Measurements from ENCODE around the gene ABLIM3. TPM values are rescaled to one million over a fixed set of nuclear protein-coding genes. Genes with fewer than 3 reads are reported as not detected.

Gene ABLIM3
- polyA plus RNA-seq, 1 donor (not counting 4 experiments of a cell fraction or from before 2014, with no cell fraction given), result 7.9 TPM

DNA sequence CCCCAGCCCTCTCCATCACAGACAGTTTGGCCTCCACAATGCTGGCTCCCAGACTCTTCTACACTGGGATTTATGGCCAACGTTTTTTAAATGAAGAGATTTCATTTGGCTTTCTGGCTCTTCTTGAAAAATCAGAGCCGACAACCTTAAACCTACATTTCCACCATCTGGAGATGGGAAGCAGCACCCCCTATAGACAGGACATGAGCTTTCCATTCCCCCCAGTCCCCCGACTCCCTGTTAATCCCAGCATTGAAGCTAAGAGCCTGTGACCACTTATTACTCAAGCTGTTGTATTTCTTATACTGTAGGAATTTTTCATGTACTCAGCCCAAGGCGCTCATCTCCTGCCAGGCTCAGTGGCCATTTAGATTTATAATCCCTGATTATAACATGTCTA lies 96.4 kb downstream of the ABLIM3 start:
- H3K36me3 ChIP-seq (ENCODE audit: control insufficient read depth in 2 of 2, extremely low read depth in 1 of 2, insufficient read depth in 2 of 2, low read length in 2 of 2), result peaks cover 0 to 1% of the 10 kb centered on the region in 2 experiments

DNA sequence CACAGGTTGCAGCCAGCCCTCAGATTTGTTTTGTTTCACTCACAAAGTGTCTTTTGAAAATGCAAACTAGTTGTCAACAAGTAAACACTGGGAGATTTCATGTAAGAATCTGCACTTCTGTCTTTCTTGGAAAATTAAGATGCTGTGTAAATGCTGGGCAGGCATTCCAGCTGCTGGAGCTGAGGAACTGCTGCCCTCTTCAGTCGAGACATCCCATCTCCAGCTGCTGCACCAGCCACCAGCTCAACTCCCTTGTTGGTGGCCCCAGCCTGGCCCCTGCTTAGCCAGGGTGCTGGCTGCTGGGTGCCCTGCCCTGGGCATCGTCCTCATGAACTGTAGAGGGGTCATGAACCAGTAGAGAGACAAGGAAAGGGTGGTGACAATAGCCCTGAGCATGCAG lies 97.2 kb downstream of the ABLIM3 start:
- Histone ChIP-seq H3K79me2 (ENCODE audit: control insufficient read depth, insufficient read depth, low read length) (no peaks in the 10 kb centered on the region), H3K27ac (ENCODE audit: control insufficient read depth, insufficient read depth, low read length) (no peak overlapping the region), H3K27me3 (ENCODE audit: control insufficient read depth, extremely low read depth, insufficient read depth, low read length) (no peaks in the 10 kb centered on the region), H3K4me2 (ENCODE audit: control insufficient read depth, extremely low read depth, insufficient read depth, low read depth, low read length) (no peak overlapping the region), H2AFZ (ENCODE audit: control insufficient read depth, low read length) (no peak overlapping the region), H3K4me3 (ENCODE audit: control insufficient read depth in 2 of 3, extremely low read depth in 1 of 3, insufficient read depth in 2 of 3, low read depth in 1 of 3, low read length in 3 of 3) (no peak overlapping the region), H3K9me1 (ENCODE audit: control insufficient read depth, extremely low read depth, insufficient read depth, low read length) (no peaks in the 10 kb centered on the region), H3K9me3 (ENCODE audit: control insufficient read depth, low read depth, low read length) (no peaks in the 10 kb centered on the region), H3K9ac (ENCODE audit: control insufficient read depth, extremely low read depth, insufficient read depth, low read length) (no peak overlapping the region), H3K36me3 (ENCODE audit: control insufficient read depth in 2 of 2, extremely low read depth in 1 of 2, insufficient read depth in 2 of 2, low read length in 2 of 2) (peaks cover 0 to 1% of the 10 kb centered on the region in 2 experiments), H3K4me1 (ENCODE audit: control insufficient read depth, extremely low read depth, insufficient read depth, low read length) (peaks cover 9% of the 10 kb centered on the region), H4K20me1 (ENCODE audit: control insufficient read depth, extremely low read depth, insufficient read depth, low read length) (no peaks in the 10 kb centered on the region)
- TF ChIP-seq EZH2 (IDR thresholded peaks at IDR 0.05; ENCODE audit: low read length), result no peak
- TF ChIP-seq, protein P1, sequence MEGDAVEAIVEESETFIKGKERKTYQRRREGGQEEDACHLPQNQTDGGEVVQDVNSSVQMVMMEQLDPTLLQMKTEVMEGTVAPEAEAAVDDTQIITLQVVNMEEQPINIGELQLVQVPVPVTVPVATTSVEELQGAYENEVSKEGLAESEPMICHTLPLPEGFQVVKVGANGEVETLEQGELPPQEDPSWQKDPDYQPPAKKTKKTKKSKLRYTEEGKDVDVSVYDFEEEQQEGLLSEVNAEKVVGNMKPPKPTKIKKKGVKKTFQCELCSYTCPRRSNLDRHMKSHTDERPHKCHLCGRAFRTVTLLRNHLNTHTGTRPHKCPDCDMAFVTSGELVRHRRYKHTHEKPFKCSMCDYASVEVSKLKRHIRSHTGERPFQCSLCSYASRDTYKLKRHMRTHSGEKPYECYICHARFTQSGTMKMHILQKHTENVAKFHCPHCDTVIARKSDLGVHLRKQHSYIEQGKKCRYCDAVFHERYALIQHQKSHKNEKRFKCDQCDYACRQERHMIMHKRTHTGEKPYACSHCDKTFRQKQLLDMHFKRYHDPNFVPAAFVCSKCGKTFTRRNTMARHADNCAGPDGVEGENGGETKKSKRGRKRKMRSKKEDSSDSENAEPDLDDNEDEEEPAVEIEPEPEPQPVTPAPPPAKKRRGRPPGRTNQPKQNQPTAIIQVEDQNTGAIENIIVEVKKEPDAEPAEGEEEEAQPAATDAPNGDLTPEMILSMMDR (optimal IDR thresholded peaks at IDR 0.05 in 1 of 3, IDR thresholded peaks at IDR 0.05 in 1 of 3, conservative IDR thresholded peaks at IDR 0.05 in 1 of 3; ENCODE audit: extremely low read depth in 1 of 3, insufficient read depth in 2 of 3, low read length in 3 of 3), result peak in 1 of 3 experiments; percentile 33
- dilution Hi-C loops (cut with MboI; ENCODE audit: extremely low pct_ligation_motif_present, low sequenced_read_pairs), result no loop called here
- DNase-seq (ENCODE audit: low read depth, low spot score) (no peak), FAIRE-seq (no peak)

More for the DNA sequence above, 96.4 kb downstream of the ABLIM3 start:
- dilution Hi-C loops (cut with MboI; ENCODE audit: extremely low pct_ligation_motif_present, low sequenced_read_pairs), result no loop called here
- Histone ChIP-seq H3K9ac (ENCODE audit: control insufficient read depth, extremely low read depth, insufficient read depth, low read length) (no peak overlapping the region), H3K4me2 (ENCODE audit: control insufficient read depth, extremely low read depth, insufficient read depth, low read depth, low read length) (no peak overlapping the region), H3K9me3 (ENCODE audit: control insufficient read depth, low read depth, low read length) (no peaks in the 10 kb centered on the region), H3K9me1 (ENCODE audit: control insufficient read depth, extremely low read depth, insufficient read depth, low read length) (no peaks in the 10 kb centered on the region), H2AFZ (ENCODE audit: control insufficient read depth, low read length) (no peak overlapping the region), H3K27me3 (ENCODE audit: control insufficient read depth, extremely low read depth, insufficient read depth, low read length) (no peaks in the 10 kb centered on the region), H3K4me1 (ENCODE audit: control insufficient read depth, extremely low read depth, insufficient read depth, low read length) (peaks cover 9% of the 10 kb centered on the region), H3K4me3 (ENCODE audit: control insufficient read depth in 2 of 3, extremely low read depth in 1 of 3, insufficient read depth in 2 of 3, low read depth in 1 of 3, low read length in 3 of 3) (no peak overlapping the region), H3K79me2 (ENCODE audit: control insufficient read depth, insufficient read depth, low read length) (no peaks in the 10 kb centered on the region), H4K20me1 (ENCODE audit: control insufficient read depth, extremely low read depth, insufficient read depth, low read length) (no peaks in the 10 kb centered on the region), H3K27ac (ENCODE audit: control insufficient read depth, insufficient read depth, low read length) (no peak overlapping the region)
- no peak for TF ChIP-seq EZH2 (IDR thresholded peaks at IDR 0.05; ENCODE audit: low read length)
- FAIRE-seq, result no peak
- DNase-seq (ENCODE audit: low read depth, low spot score), result no peak

DNA sequence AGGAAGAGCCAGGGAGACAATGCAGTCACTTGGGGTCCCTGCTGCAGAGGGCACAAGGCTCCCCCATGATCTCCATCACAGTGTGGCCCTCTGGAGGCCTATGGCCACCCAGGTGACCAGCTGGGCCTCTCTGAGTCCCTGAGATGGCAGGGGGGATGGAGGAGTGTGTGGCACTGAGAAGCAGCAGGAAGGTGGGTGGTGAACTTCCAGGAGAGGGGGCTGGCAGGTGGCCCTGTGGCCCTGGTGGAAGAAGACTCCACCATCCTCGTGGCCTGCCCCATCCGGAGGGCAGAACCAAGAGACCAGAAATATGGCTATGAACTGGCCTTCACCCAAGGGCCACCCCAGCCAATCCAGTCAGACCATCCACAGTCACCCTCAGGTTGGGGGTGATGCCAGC lies 98.6 kb downstream of the ABLIM3 start:
- peak overlapping the region; percentile 38 for H3K4me2 ChIP-seq (ENCODE audit: control insufficient read depth, extremely low read depth, insufficient read depth, low read depth, low read length)
- H3K36me3 ChIP-seq (ENCODE audit: control insufficient read depth in 2 of 2, extremely low read depth in 1 of 2, insufficient read depth in 2 of 2, low read length in 2 of 2), result peaks cover 0 to under 1% of the 10 kb centered on the region in 2 experiments
- no peaks in the 10 kb centered on the region for H3K79me2 ChIP-seq (ENCODE audit: control insufficient read depth, insufficient read depth, low read length)
- no peaks in the 10 kb centered on the region for H3K9me3 ChIP-seq (ENCODE audit: control insufficient read depth, low read depth, low read length)
- no peaks in the 10 kb centered on the region for H3K27me3 ChIP-seq (ENCODE audit: control insufficient read depth, extremely low read depth, insufficient read depth, low read length)
- no peaks in the 10 kb centered on the region for H4K20me1 ChIP-seq (ENCODE audit: control insufficient read depth, extremely low read depth, insufficient read depth, low read length)
- no peak for TF ChIP-seq EZH2 (IDR thresholded peaks at IDR 0.05; ENCODE audit: low read length)
- TF ChIP-seq, protein P1 (optimal IDR thresholded peaks at IDR 0.05 in 1 of 3, IDR thresholded peaks at IDR 0.05 in 1 of 3, conservative IDR thresholded peaks at IDR 0.05 in 1 of 3; ENCODE audit: extremely low read depth in 1 of 3, insufficient read depth in 2 of 3, low read length in 3 of 3), result no peak
- dilution Hi-C loops (cut with MboI; ENCODE audit: extremely low pct_ligation_motif_present, low sequenced_read_pairs), result no loop called here
- DNase-seq (ENCODE audit: low read depth, low spot score) (no peak), FAIRE-seq (no peak)
- peak overlapping the region; percentile 54 for H2AFZ ChIP-seq (ENCODE audit: control insufficient read depth, low read length)
- H3K27ac ChIP-seq (ENCODE audit: control insufficient read depth, insufficient read depth, low read length), result no peak overlapping the region
- no peak overlapping the region for H3K4me3 ChIP-seq (ENCODE audit: control insufficient read depth in 2 of 3, extremely low read depth in 1 of 3, insufficient read depth in 2 of 3, low read depth in 1 of 3, low read length in 3 of 3)
- no peaks in the 10 kb centered on the region for H3K9me1 ChIP-seq (ENCODE audit: control insufficient read depth, extremely low read depth, insufficient read depth, low read length)
- H3K9ac ChIP-seq (ENCODE audit: control insufficient read depth, extremely low read depth, insufficient read depth, low read length), result no peak overlapping the region
- H3K4me1 ChIP-seq (ENCODE audit: control insufficient read depth, extremely low read depth, insufficient read depth, low read length), result peaks cover 9% of the 10 kb centered on the region
